ENCODE results near the gene DMD. TPM values are rescaled to one million over a fixed set of nuclear protein-coding genes. Genes with fewer than 3 reads are reported as not detected.

DMD gene
- total RNA-seq, 1 donor from 2014 or later = 30.6 TPM

DNA sequence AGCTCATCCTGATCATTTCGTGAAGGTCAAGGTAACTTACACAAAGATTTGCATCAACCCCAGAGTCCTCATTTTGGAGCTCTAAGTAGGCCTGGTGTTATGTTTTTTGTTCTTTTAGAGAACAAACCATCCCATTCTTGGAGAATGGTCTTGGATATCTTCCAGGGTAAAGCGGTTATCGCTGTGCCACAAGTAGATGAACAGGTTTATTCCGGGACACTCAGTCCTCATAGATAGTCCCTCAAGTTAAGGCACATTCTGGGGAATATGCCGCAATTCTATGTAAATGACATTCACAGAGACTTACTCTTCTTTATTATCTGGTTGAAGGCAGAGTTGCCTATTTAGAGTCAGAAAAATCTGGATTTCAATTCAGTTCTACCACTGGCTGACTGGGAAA lies 2044.5 kb downstream of the DMD start:
- H3K9ac ChIP-seq = no peak overlapping the region
- Mint-ChIP-seq H3K27ac (no peak overlapping the region), H3K36me3 (peaks cover 33% of the 10 kb centered on the region), H3K4me3 (no peak overlapping the region), H3K9me3 (peaks cover 3% of the 10 kb centered on the region), H3K4me1 (no peaks in the 10 kb centered on the region), H3K27me3 (ENCODE audit: insufficient read depth, low read depth) (peaks cover under 1% of the 10 kb centered on the region)
- H3F3A ChIP-seq (ENCODE audit: low read depth) = no peaks in the 10 kb centered on the region
- no peaks in the 10 kb centered on the region for H4K20me1 ChIP-seq (ENCODE audit: low read depth)
- no peaks in the 10 kb centered on the region for H3K79me2 ChIP-seq (ENCODE audit: low read depth)
- no peak overlapping the region for H2AFZ ChIP-seq (replicated peaks)
- H3K4me3 ChIP-seq = no peak overlapping the region
- no peaks in the 10 kb centered on the region for H3K4me1 ChIP-seq
- H3K36me3 ChIP-seq = no peaks in the 10 kb centered on the region
- TF ChIP-seq EZH2phosphoT487 (IDR thresholded peaks at IDR 0.05) (no peak), EZH2 (IDR thresholded peaks at IDR 0.05) (no peak)
- TF ChIP-seq, protein P1, sequence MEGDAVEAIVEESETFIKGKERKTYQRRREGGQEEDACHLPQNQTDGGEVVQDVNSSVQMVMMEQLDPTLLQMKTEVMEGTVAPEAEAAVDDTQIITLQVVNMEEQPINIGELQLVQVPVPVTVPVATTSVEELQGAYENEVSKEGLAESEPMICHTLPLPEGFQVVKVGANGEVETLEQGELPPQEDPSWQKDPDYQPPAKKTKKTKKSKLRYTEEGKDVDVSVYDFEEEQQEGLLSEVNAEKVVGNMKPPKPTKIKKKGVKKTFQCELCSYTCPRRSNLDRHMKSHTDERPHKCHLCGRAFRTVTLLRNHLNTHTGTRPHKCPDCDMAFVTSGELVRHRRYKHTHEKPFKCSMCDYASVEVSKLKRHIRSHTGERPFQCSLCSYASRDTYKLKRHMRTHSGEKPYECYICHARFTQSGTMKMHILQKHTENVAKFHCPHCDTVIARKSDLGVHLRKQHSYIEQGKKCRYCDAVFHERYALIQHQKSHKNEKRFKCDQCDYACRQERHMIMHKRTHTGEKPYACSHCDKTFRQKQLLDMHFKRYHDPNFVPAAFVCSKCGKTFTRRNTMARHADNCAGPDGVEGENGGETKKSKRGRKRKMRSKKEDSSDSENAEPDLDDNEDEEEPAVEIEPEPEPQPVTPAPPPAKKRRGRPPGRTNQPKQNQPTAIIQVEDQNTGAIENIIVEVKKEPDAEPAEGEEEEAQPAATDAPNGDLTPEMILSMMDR (IDR thresholded peaks at IDR 0.05) = no peak
- no peak overlapping the region for H3K4me2 ChIP-seq
- H3K27ac ChIP-seq = no peak overlapping the region
- peaks cover under 1% of the 10 kb centered on the region for H3K9me3 ChIP-seq (ENCODE audit: low read depth)
- no peak for DNase-seq (ENCODE audit: low spot score)
- no peaks in the 10 kb centered on the region for H3K27me3 ChIP-seq

DNA sequence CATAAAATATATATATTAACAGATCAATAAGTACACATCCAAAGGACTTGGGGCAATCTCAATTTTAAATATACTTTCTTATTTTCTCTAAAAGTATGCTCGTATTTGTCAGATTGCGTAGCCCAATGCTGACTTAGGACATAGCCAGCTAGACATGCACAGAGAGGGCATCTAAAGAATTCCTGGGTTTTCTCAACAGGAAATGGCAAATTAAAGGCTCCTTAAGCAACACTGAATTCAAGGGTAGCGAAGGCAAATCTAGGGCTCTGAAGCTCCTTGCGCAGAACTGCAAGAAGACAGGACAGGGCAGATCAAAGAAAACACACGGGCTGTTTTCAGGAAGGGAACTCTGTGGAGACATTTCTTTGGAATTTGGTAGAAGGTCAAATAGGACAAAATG lies 2044.9 kb downstream of the DMD start:
- Histone ChIP-seq H3K4me1 (no peaks in the 10 kb centered on the region), H3K36me3 (no peaks in the 10 kb centered on the region), H3K27me3 (no peaks in the 10 kb centered on the region), H3K9me3 (ENCODE audit: low read depth) (no peaks in the 10 kb centered on the region), H2AFZ (replicated peaks) (no peak overlapping the region), H3K4me3 (no peak overlapping the region), H3K27ac (no peak overlapping the region), H3K4me2 (no peak overlapping the region), H4K20me1 (ENCODE audit: low read depth) (no peaks in the 10 kb centered on the region), H3F3A (ENCODE audit: low read depth) (no peaks in the 10 kb centered on the region), H3K9ac (no peak overlapping the region), H3K79me2 (ENCODE audit: low read depth) (no peaks in the 10 kb centered on the region)
- peaks cover 3% of the 10 kb centered on the region for H3K9me3 Mint-ChIP-seq
- H3K4me1 Mint-ChIP-seq = no peaks in the 10 kb centered on the region
- H3K4me3 Mint-ChIP-seq = no peak overlapping the region
- TF ChIP-seq EZH2 (IDR thresholded peaks at IDR 0.05) = no peak
- TF ChIP-seq, protein P1 (IDR thresholded peaks at IDR 0.05) = no peak
- TF ChIP-seq EZH2phosphoT487 (IDR thresholded peaks at IDR 0.05) = no peak
- DNase-seq (ENCODE audit: low spot score) = no peak
- H3K36me3 Mint-ChIP-seq = peaks cover 37% of the 10 kb centered on the region
- H3K27ac Mint-ChIP-seq = no peak overlapping the region
- peaks cover 2% of the 10 kb centered on the region for H3K27me3 Mint-ChIP-seq (ENCODE audit: insufficient read depth, low read depth)

DNA sequence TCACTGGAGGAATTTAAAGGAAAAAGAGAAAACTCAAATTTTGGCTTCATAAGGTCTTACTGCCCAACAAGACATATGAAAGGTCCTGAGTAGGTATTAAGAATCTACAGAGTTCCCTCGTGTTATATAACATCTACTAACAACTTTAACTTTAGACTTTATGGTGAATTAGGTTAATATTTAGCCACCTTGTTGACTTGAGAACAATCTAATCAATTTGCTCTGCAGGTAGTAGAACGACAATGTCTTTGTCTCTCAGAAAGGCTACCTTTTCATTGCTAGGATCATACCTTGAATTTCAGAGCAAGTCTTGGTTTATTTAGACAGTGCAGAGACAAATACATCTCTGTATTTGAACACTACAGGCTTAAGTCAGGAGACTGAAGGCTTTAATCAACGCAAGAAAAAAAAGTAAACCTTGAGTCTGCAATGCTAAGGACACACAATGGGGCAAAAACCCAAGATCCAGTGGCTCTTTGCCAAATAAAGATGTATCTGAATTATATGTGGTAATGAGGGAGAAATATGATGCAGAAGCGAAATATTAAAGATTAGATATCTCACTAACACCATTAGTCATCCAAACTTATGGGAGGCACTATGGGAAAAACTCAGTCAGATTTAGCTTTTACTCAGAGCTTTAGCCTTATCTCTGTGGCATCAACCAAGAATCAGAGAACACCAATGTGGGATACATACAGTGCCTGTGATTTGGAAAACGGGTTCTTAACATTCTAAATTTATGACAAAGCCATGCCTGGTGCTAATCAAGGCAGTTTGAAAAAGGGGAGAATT lies 2045.9 kb downstream of the DMD start:
- TF ChIP-seq EZH2phosphoT487 (IDR thresholded peaks at IDR 0.05) (no peak), EZH2 (IDR thresholded peaks at IDR 0.05) (no peak)
- TF ChIP-seq, protein P1 (IDR thresholded peaks at IDR 0.05) = no peak
- Mint-ChIP-seq H3K27me3 (ENCODE audit: insufficient read depth, low read depth) (peaks cover 2% of the 10 kb centered on the region), H3K9me3 (peaks cover 3% of the 10 kb centered on the region), H3K4me1 (no peaks in the 10 kb centered on the region), H3K36me3 (peaks cover 38% of the 10 kb centered on the region), H3K27ac (no peak overlapping the region), H3K4me3 (no peak overlapping the region)
- Histone ChIP-seq H3K36me3 (no peaks in the 10 kb centered on the region), H2AFZ (replicated peaks) (no peak overlapping the region), H3K27ac (no peak overlapping the region), H3K9ac (no peak overlapping the region), H3K4me3 (no peak overlapping the region), H4K20me1 (ENCODE audit: low read depth) (no peaks in the 10 kb centered on the region), H3K9me3 (ENCODE audit: low read depth) (no peaks in the 10 kb centered on the region), H3K4me2 (no peak overlapping the region), H3K27me3 (no peaks in the 10 kb centered on the region), H3F3A (ENCODE audit: low read depth) (no peaks in the 10 kb centered on the region), H3K4me1 (no peaks in the 10 kb centered on the region), H3K79me2 (ENCODE audit: low read depth) (no peaks in the 10 kb centered on the region)
- no peak for DNase-seq (ENCODE audit: low spot score)

All from neural progenitor cell (in vitro differentiated cells).